Memory B cell (primary cell): ENCODE data around the gene PLA2G4A.
"Not testable (repeated sequence)": the region's sequence is repeated elsewhere in the genome, so short reads cannot be mapped to it uniquely, and the experiment has no call there.

Experiments used
- ATAC-seq: fragments of 150-1000 bp; cut with Tn5 transposase; 2 replicates; pipeline ENCODE4 v1.10.0; 2021; ENCODE audit warnings: low read depth, mild to moderate bottlenecking, moderate library complexity
- DNase-seq, 2 donors: peaks; one replicate each; pipeline ENCODE4 v3.0.0; 2022; ENCODE audit warnings: low spot score in 2 of 2
- H3K27ac Mint-ChIP-seq: one replicate; pipeline ENCODE4 v1.8.0; 2022; ENCODE audit warnings: mild to moderate bottlenecking, moderate library complexity, mixed read lengths
- H3K27me3 Mint-ChIP-seq: one replicate; pipeline ENCODE4 v1.8.0; 2022; ENCODE audit warnings: mixed read lengths
- H3K36me3 Mint-ChIP-seq: one replicate; pipeline ENCODE4 v1.8.0; 2022; ENCODE audit warnings: mild to moderate bottlenecking, mixed read lengths
- H3K4me1 Mint-ChIP-seq: one replicate; pipeline ENCODE4 v1.8.0; 2022; ENCODE audit warnings: mixed read lengths
- H3K4me3 Mint-ChIP-seq: one replicate; pipeline ENCODE4 v1.8.0; 2022; ENCODE audit warnings: mild to moderate bottlenecking, moderate library complexity, mixed read lengths
- H3K9me3 Mint-ChIP-seq: one replicate; pipeline ENCODE4 v1.8.0; 2022; ENCODE audit warnings: mixed read lengths

PLA2G4A gene

GRCh38 chr1:186899977-186900376 lies 71.2 kb downstream of the PLA2G4A start:
- no peak overlapping the region for H3K4me3 Mint-ChIP-seq
- ATAC-seq (no peak), DNase-seq (no peak)
- H3K9me3 Mint-ChIP-seq: peaks cover 3% of the 10 kb centered on the region
- H3K4me1 Mint-ChIP-seq: no peaks in the 10 kb centered on the region
- peaks cover 1% of the 10 kb centered on the region for H3K27me3 Mint-ChIP-seq
- H3K27ac Mint-ChIP-seq: no peak overlapping the region
- H3K36me3 Mint-ChIP-seq: no peaks in the 10 kb centered on the region

- DNase-seq (no peak), ATAC-seq (no peak)
- H3K9me3 Mint-ChIP-seq: peaks cover 3% of the 10 kb centered on the region
- no peaks in the 10 kb centered on the region for H3K4me1 Mint-ChIP-seq
- no peak overlapping the region for H3K27ac Mint-ChIP-seq
- H3K4me3 Mint-ChIP-seq: no peak overlapping the region
- no peaks in the 10 kb centered on the region for H3K36me3 Mint-ChIP-seq
- peaks cover 1% of the 10 kb centered on the region for H3K27me3 Mint-ChIP-seq
These were observed 71.9 kb downstream of the PLA2G4A start for GRCh38 chr1:186900539-186901237.

- no peak for ATAC-seq
- no peak for DNase-seq
- peaks cover 1% of the 10 kb centered on the region for H3K27me3 Mint-ChIP-seq
- peaks cover 3% of the 10 kb centered on the region for H3K9me3 Mint-ChIP-seq
- H3K36me3 Mint-ChIP-seq: no peaks in the 10 kb centered on the region
- no peak overlapping the region for H3K27ac Mint-ChIP-seq
- H3K4me3 Mint-ChIP-seq: no peak overlapping the region
- H3K4me1 Mint-ChIP-seq: no peaks in the 10 kb centered on the region
These were observed 72.9 kb downstream of the PLA2G4A start for GRCh38 chr1:186901631-186902030.

GRCh38 chr1:186903374-186904136 lies 74.8 kb downstream of the PLA2G4A start:
- Mint-ChIP-seq H3K9me3 (peaks cover 3% of the 10 kb centered on the region), H3K36me3 (no peaks in the 10 kb centered on the region), H3K27me3 (peaks cover 1% of the 10 kb centered on the region), H3K4me1 (no peaks in the 10 kb centered on the region), H3K4me3 (no peak overlapping the region), H3K27ac (no peak overlapping the region)
- DNase-seq (no peak), ATAC-seq (no peak)

- H3K36me3 Mint-ChIP-seq: no peaks in the 10 kb centered on the region
- H3K27ac Mint-ChIP-seq: no peak overlapping the region
- DNase-seq (no peak), ATAC-seq (no peak)
- H3K4me1 Mint-ChIP-seq: no peaks in the 10 kb centered on the region
- no peaks in the 10 kb centered on the region for H3K9me3 Mint-ChIP-seq
- H3K4me3 Mint-ChIP-seq: no peak overlapping the region
- peaks cover 1% of the 10 kb centered on the region for H3K27me3 Mint-ChIP-seq
These were observed 75.6 kb downstream of the PLA2G4A start for GRCh38 chr1:186904361-186904760.

GRCh38 chr1:186905561-186905960 lies 76.8 kb downstream of the PLA2G4A start:
- Mint-ChIP-seq H3K27me3 (no peaks in the 10 kb centered on the region), H3K4me1 (no peaks in the 10 kb centered on the region), H3K4me3 (no peak overlapping the region), H3K36me3 (no peaks in the 10 kb centered on the region), H3K9me3 (no peaks in the 10 kb centered on the region), H3K27ac (no peak overlapping the region)
- DNase-seq (no peak), ATAC-seq (no peak)

- ATAC-seq (no peak), DNase-seq (no peak)
- H3K27me3 Mint-ChIP-seq: peaks cover 2% of the 10 kb centered on the region
These were observed 86.8 kb downstream of the PLA2G4A start for GRCh38 chr1:186915555-186915954.

GRCh38 chr1:186917106-186917786 lies 88.5 kb downstream of the PLA2G4A start:
- H3K4me1 Mint-ChIP-seq, DNase-seq, H3K36me3 Mint-ChIP-seq, H3K27me3 Mint-ChIP-seq, H3K4me3 Mint-ChIP-seq, H3K9me3 Mint-ChIP-seq, H3K27ac Mint-ChIP-seq, ATAC-seq: not testable (repeated sequence)

More at GRCh38 chr1:186915555-186915954, 86.8 kb downstream of the PLA2G4A start:
- Mint-ChIP-seq H3K4me1 (no peaks in the 10 kb centered on the region), H3K9me3 (no peaks in the 10 kb centered on the region), H3K36me3 (no peaks in the 10 kb centered on the region), H3K4me3 (no peak overlapping the region), H3K27ac (no peak overlapping the region)

- not testable (repeated sequence) for H3K9me3 Mint-ChIP-seq, H3K27me3 Mint-ChIP-seq, DNase-seq, H3K36me3 Mint-ChIP-seq, H3K4me3 Mint-ChIP-seq, H3K27ac Mint-ChIP-seq, H3K4me1 Mint-ChIP-seq, ATAC-seq
These were observed 92.6 kb downstream of the PLA2G4A start for GRCh38 chr1:186921386-186921785.

GRCh38 chr1:186922814-186923213 lies 94.1 kb downstream of the PLA2G4A start:
- not testable (repeated sequence) for H3K27me3 Mint-ChIP-seq, H3K9me3 Mint-ChIP-seq, H3K4me1 Mint-ChIP-seq, H3K4me3 Mint-ChIP-seq, ATAC-seq, H3K27ac Mint-ChIP-seq, DNase-seq, H3K36me3 Mint-ChIP-seq

- DNase-seq (no peak), ATAC-seq (no peak)
- Mint-ChIP-seq H3K27ac (no peak overlapping the region), H3K4me3 (no peak overlapping the region), H3K4me1 (no peaks in the 10 kb centered on the region), H3K36me3 (no peaks in the 10 kb centered on the region), H3K27me3 (no peaks in the 10 kb centered on the region), H3K9me3 (peaks cover 7% of the 10 kb centered on the region)
These were observed 94.7 kb downstream of the PLA2G4A start for GRCh38 chr1:186923486-186923885.

- Mint-ChIP-seq H3K36me3 (no peaks in the 10 kb centered on the region), H3K4me1 (no peaks in the 10 kb centered on the region), H3K27me3 (no peaks in the 10 kb centered on the region), H3K27ac (no peak overlapping the region), H3K9me3 (peaks cover 7% of the 10 kb centered on the region), H3K4me3 (no peak overlapping the region)
- ATAC-seq (no peak), DNase-seq (no peak)
These were observed 97.3 kb downstream of the PLA2G4A start for GRCh38 chr1:186925881-186926669.

GRCh38 chr1:186927884-186928283 lies 99.1 kb downstream of the PLA2G4A start:
- DNase-seq (no peak), ATAC-seq (no peak)
- H3K4me3 Mint-ChIP-seq: no peak overlapping the region
- no peaks in the 10 kb centered on the region for H3K4me1 Mint-ChIP-seq
- H3K36me3 Mint-ChIP-seq: no peaks in the 10 kb centered on the region
- H3K27me3 Mint-ChIP-seq: no peaks in the 10 kb centered on the region
- no peak overlapping the region for H3K27ac Mint-ChIP-seq
- peaks cover 5% of the 10 kb centered on the region for H3K9me3 Mint-ChIP-seq

- Mint-ChIP-seq H3K36me3 (no peaks in the 10 kb centered on the region), H3K4me1 (no peaks in the 10 kb centered on the region), H3K9me3 (peaks cover 3% of the 10 kb centered on the region), H3K27me3 (no peaks in the 10 kb centered on the region), H3K4me3 (no peak overlapping the region), H3K27ac (no peak overlapping the region)
- DNase-seq: no peak
- ATAC-seq: no peak
These were observed 101.5 kb downstream of the PLA2G4A start for GRCh38 chr1:186930238-186930637.
